GM19238 (cell line): ENCODE measurements around the gene SEMA3C.
"Not testable (repeated sequence)": the region's sequence is repeated elsewhere in the genome, so short reads cannot be mapped to it uniquely, and the experiment has no call there.

Experiments
- DNase-seq: peaks from one replicate; pipeline ENCODE4 v3.0.0; 2011; ENCODE audit warnings: low spot score; ENCODE audit not compliant: insufficient read length

The SEMA3C gene

DNA sequence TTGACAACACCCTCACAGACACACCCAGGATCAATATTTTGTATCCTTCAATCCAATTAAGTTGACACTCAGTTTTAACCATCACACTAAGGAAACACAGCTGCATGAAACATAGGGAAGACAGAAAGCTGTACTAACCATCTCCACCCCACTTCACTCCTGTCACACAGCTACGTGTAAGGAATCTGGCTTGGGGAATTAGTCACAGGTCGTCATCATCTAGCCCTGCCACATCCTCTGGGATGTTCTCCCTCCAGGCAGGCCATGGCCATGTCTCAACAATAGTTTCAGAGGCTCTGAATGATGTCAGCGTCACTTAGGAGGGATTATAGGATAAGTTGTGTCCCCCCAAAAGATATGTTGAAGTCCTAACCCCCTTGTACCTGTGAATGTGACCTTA, 10.8 kb upstream of the SEMA3C start:
- DNase-seq = no peak

DNA sequence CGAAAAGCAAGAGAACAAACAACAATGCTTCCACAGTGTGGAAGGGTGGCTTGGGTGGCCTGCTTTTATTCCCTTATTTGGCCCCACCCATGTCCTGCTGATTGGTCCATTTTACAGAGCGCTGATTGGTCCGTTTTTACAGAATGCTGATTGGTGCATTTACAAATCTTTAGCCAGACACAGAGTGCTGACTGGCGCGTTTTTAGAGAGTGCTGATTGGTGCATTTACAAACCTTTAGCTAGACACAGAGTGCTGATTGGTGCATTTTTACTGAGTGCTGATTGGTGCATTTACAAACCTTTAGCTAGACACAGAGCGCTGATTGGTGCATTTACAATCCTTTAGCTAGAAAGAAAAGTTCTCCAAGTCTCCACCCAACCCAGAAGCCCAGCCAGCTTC, 8.1 kb upstream of the SEMA3C start:
- not testable (repeated sequence) for DNase-seq

DNA sequence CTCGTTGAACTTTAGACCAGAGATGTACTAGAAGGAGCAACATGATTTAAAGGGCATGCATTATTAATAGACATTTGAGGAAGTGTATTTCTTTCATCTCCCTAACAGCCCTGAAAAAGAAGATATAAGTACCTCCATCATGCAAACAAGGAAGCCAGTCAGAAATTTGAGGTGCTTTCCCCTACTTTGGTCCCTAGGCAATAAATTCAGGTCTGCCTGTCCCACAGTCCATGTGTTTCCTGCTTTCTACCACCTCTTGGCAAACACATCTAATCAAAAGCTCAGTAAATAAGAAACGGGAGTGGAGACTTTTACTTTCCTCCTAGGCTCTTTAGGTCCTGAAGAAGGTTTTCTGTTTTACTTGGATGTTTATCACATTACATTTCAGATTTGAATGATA, 5.2 kb upstream of the SEMA3C start:
- DNase-seq = no peak

DNA sequence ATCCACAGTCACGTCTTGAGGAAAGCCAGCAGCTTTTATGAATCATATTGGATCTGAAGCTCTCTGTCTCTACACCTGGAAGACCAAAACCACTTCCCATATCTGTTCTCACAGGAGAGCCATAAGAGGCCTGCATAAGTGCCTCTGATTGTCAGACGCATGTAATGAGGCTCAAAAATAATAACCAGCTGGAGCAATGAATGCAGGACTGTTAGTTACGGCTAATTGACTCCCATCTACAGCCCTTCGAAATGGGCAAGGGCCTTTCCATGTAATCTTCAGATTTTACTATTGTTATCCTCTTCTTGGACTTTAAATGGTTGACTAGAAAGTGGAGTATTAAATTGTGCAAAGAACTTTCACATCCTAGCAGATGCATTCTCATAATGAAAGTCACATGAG, 4.4 kb upstream of the SEMA3C start:
- DNase-seq = no peak

DNA sequence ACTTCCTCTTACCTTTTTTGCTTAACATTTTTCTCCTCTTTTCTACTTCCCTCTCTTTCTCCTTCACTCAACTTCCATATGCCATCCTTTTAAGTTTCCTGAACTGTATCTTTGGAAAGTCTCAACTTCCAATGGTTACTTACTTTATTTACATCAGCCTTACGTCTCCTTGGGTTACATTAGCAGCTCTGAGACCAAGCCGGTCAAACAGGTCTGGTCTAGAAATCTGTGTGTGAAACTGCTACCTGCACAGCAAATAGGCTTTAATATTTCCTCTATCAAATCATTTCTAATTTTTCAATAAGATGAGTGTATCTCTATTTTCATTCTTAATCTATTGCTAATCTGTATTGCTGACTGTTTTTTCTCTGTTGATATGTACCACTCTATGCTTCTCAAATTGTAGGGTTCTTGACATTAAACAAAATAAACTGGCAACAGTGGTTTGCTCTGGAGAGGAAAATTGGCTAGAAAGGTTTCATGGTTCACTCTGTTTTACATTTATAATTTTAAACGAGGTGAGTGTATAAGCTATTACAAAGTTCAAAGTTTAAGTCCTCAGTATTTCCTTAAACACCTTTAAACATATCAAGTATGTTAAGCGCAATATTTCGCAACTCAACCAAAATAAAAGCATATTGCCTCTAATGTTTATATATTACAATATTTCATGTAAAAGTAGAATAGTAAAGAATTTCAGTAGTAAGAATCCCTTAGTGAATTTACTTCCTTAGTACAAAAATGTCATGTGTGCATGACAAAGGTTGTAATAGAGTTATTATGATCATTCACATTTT, 3.6 kb upstream of the SEMA3C start:
- DNase-seq = no peak

DNA sequence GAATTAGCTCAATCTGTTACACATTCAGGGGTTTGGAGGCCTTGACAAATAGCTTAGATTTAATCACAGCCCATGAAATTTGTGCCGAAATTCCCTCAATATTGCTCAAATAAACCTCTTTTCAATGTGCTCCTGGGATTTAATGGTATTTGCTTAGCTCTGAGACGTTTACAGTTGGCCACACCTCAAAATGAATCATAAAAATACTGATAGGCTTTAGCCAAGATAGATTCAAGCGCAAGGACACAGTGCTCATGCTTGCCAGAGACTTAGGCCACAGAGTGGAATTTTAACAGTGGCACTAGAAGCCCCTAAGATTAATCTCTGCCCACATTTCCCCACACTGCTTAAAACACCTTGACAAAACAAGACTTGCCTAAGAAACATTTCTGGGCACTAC, 2.3 kb upstream of the SEMA3C start:
- no peak for DNase-seq

DNA sequence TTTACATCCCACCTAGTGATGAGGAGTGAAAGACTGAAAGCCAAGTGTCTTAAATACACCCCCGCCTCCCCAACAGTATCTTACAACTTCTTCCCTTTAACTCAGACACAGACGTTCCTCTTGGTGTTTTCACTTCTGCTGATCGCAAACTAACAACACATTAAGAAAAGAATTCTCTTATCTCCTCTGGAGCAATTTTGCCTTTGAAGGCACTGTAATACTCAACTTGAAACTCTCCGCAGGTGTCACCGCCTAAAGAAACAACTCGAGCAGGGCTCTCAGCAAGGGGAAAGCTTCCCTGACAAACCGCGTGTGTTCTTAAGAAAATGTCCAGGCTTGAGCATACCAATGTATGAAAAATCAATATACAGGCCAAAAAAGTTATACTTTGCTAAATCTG, 452 bp downstream of the SEMA3C start:
- no peak for DNase-seq

DNA sequence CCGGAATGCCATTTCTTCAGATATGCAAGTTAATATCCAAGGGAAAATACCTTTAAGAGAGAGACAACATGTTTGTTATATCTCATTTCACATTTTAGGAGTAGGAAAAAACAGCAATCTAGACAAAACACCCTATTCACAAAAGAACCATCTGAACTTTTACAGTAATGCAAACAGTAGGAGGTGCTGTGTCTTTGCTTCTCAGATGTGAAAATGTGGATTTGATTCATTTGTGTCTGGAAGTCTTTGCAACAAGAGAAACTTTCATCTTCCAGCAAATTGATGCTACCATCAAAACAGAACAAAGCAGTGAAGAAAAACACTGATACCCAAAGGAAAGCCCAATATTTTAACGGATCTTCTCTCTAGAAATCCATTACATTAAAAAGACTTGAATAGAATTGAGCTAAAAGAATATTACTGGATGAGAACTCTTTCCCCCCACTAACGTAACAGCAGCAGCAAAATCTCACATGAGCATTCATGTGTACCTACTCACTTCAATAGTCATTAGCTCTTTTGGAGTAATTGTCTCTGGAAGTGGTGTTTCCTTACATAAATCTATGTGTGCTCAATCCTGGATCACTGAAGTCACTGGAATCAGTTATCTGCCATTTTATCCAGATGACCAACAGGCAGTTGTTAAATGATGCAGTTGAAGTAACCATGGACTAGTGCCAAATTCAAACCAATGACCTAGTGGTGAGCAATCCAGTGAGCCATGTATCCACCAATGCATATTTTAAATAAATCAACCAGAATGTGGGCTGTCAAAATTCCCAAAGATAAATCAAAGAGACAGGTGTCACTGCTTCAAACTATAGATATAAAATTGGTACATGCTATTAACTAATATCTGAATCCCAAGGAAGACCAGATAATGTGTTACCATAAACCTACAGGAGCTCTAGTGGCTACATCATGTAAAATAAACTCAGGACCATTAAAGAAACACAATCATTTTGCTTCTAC, 1.8 kb downstream of the SEMA3C start:
- no peak for DNase-seq

DNA sequence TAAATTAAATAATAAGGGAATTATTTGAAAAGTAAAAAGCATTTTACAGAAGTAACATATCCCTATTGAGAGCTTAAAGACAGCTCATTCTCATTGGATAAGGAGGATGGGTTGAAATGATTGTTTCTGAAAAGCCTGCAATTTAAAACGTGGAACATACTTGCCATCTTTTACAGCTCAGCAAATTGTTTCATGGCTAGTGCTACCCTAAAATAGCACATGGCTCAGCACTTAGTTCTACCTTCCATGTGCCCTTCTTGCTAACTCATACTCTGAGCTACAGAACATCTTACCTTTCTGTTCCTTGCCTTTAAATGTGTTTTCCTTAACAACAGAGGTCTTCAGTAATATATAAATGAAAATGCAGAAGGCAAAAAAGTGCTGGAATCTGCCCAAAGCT, 8.6 kb downstream of the SEMA3C start:
- DNase-seq = no peak

DNA sequence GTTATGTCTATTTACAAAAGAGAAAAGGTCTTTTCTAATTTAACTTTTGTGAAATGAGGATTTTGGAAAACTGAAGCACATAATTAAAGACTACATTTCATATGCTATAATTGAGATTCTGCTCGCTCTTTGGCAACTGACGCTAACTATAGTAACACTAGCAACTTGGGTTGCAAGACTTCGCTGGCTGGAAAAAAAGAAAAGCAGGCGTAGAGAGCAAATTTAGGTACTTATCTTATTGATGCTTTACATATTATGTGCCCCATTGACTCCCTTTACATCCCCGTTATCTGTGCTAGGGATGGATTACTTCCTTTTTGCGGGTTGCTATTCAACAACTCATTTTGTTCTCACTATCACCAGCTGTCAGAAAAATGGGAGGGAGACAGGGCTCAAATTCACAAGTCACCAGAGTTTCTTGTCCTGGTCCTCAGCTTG, 10.5 kb downstream of the SEMA3C start:
- DNase-seq = no peak

DNA sequence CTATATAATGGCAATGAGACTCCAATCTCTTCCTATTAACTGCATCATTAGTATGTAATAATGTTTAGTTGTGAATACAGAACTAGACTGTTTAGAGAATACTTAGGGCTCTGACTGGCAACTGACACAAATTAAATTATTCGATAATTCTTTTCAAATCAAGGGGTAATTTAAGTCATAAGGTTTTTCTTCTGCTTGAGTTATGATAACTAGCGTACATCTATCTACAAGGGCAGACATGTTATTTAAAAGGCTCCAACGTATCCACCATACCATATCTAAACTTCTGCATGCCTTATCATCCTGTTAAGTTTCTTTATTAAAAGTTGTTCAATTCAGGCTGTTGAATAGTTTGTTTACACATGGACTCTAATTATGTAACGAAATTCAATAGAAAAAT, 11.2 kb downstream of the SEMA3C start:
- no peak for DNase-seq

DNA sequence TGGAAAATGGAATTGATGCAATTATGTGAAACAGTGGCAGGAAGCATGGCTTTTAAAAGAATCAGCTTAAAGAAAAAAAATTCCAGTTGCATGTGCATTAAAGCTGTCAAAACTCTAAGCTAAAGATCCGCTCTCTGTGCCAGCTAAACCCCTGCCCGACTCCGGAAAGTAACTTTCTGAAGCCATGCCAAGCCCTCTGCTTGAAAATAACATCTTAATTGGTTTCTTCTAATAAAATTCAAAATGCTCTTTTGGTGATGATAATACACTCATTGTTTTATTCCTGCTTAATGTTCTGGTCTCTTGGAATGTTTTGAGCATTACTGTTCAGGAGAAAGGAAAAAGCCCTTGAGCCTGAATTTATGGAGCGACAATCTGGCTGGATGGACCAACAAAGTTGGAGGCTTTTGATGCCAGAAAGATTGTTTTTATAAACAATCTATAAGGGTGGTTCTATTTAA, 11.7 kb downstream of the SEMA3C start:
- no peak for DNase-seq

DNA sequence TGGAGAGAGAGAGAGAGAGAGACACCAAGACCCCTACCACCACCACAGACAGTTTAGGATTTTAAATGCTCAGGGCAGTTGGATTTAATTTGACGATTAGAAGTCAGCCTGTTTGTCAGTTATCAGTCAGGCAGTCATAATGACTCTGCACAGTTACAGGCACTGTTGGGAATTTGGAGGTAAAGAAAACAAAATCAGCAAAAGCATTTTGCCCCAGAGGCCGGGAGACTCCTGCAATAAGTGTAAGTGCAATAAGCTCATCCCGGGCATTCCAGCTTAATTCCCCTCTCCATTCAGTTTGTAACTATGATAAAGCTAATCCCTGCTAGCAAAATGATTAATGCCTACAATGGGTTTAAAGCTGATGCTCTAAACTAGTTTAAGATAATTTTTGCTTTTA, 13.5 kb downstream of the SEMA3C start:
- no peak for DNase-seq

DNA sequence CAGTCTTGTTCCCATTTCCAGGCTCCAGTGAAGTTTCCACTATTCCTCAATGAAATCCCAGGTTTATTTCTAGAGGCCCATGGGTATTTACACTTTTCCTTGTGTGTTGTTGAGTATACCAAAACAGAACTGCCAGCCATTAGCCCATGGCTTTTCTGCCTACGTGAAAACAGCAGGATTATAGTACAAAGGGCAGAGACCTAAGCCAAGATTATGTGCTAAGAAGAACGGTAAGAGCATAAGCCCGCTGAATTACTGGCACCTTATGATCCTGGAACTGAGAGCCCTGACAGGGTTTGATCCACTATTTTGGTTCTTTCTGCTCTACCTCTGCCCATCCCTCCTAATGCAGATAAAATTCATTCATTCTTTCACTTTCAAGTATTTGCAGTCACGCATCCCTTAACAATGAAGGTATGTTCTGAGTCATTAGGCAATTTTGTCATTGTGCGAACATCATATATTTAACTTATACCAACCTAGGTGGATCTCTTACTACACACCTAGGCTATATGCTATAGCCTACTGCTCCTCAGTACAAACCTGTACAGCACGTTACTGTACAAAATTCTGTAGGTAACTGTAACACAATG, 16.0 kb downstream of the SEMA3C start:
- DNase-seq = no peak

DNA sequence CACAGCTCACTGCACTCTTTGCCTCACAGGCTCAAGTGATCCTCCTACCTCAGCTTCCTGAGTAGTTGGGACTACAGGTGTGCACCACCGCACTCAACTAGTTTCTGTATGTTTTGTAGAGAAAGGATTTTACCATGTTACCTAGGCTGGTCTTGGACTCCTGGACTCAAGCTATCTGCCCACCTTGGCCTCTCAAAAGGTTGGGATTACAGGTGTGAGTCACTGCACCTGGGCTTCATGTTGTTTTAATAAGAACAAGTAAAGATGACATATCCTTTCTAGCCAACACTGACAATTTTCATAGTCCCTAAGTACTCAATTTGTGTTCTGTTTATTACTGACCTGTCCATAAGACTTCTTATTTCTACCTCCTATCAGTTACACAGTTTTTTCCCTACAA, 16.8 kb downstream of the SEMA3C start:
- no peak for DNase-seq

DNA sequence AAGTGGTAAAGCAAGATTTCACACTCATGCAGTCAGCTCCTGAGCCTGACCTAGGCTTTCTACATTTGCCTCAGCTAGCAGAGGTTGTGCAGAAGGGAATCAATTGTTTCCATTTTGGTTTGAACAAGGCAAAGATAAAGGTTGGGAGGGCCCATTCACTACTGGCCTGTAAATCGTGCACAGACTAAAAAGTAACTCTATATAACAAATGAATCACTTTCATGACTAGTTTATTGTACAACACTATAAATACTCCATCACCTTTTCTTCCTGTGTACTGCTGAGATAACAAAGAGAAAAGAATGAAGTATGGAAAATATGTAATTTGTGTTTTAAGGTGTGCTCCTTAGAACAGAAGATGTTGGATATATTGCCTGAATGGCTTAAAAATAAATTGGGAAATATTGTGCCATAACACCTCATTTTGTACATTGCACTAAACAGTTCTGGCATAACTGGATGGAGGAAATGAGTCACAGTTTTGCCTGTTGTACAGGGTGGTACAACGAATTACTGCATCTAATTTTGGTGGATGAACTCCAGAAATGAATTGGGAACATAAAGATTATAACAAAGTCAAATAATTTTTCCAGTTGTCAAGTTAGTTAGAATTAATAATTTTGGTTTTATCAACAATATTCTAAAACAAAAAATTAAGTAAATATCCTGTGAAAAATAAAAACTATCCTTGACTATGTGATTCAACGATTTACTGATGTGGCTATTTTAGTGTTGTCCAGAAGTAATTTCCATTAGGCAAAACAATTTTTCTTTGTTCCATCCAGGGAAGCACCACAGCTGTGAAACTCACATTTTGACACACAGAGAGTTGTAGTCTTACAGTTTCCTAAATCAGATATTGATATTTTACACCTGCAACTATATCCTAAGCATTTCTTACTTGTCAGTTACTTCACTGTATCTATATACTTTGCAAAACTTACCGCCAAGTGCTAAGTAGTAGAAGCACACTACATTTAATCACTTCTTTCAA, 18.0 kb downstream of the SEMA3C start:
- no peak for DNase-seq

DNA sequence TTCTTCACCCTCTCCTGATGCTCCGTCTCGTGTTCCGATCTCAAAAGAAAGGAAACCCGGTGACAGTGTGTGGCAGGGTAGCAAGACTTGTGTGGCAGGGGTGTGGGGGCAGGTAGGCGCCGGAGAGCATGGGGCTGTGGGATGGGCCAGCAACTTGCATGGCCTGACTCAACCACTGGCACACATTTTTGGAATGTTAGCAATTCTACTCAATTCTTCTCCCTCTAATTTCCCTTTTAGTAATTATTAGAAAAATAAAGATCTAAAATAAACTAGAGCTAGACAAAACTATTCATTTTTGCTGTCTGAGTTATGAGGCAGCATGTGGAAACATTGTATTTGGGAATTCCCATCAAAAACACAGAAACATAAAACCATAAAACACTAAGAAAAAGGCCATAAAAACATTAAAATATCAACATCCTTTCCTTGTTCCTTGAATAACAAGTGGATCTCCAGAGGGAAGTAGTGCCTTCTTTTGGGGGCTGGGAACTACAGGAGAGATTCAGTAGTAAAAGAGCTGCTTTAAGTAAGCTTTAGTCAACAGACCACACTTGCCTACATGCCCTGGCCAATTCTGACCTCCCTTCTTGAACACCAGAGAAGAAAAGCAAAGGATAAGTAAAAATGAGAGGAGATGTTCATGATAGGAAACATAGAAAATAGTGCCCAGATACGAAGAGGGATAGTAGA, 21.8 kb downstream of the SEMA3C start:
- DNase-seq = no peak

DNA sequence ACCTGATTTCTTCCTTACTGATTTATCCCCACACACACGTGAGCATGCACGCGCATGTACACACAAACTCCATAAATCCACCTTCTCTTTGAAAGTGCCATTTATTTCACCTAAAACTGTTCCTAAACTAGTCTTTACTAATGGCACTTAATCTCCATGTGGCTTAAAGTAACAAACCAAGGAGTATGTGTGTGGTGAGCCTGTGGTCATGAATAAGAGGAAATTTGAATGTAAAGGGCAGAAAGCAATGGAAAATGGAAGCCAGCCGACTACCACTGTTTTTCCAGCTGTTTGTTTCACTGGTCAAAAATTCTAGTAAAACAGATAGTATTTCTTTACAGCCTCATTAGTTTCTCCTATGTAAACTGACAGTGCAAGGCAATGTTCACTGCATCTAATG, 23.8 kb downstream of the SEMA3C start:
- no peak for DNase-seq

DNA sequence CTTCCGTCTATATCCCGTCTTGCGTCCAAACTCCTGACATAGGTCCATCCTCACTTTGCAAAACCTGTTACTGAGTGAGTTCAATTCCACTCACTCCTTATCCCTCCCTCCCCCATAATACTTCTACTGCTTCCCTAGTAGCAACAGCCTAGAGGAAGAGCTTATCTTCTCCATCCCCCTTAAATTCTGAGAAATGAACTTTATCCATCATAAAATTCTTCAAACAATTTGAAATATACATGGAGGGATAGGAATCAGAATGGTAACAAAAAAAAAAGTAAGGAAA, 27.6 kb downstream of the SEMA3C start:
- DNase-seq = no peak
